Nephron progenitor cell (in vitro differentiated cells): ENCODE measurements around the gene ZACN.

Experiments used
- DNase-seq: peaks from one replicate; pipeline ENCODE4 v3.0.0; 2021
- H3K27ac Mint-ChIP-seq: 2 replicates; pipeline ENCODE4 v1.8.0; 2021; ENCODE audit warnings: mild to moderate bottlenecking, moderate library complexity, mixed read lengths
- H3K27me3 Mint-ChIP-seq: 2 replicates; pipeline ENCODE4 v1.8.0; 2021; ENCODE audit warnings: mild to moderate bottlenecking, low read depth, mixed read lengths; ENCODE audit not compliant: poor library complexity
- H3K36me3 Mint-ChIP-seq: 2 replicates; pipeline ENCODE4 v1.8.0; 2021; ENCODE audit warnings: low read depth, mixed read lengths
- H3K4me1 Mint-ChIP-seq: 2 replicates; pipeline ENCODE4 v1.8.0; 2021; ENCODE audit warnings: mixed read lengths
- H3K4me3 Mint-ChIP-seq: 2 replicates; pipeline ENCODE4 v1.8.0; 2021; ENCODE audit warnings: mild to moderate bottlenecking, moderate library complexity, mixed read lengths
- H3K9me3 Mint-ChIP-seq: 2 replicates; pipeline ENCODE4 v1.8.0; 2021; ENCODE audit warnings: mild to moderate bottlenecking, moderate library complexity, mixed read lengths
- TF ChIP-seq, protein P1 (sequence below): fragments of 200-600 bp; sonication (generic); IDR thresholded peaks from 2 replicates; pipeline ENCODE4 v1.5.0; 2021; ENCODE audit warnings: antibody characterized with exemption

The ZACN gene

DNA sequence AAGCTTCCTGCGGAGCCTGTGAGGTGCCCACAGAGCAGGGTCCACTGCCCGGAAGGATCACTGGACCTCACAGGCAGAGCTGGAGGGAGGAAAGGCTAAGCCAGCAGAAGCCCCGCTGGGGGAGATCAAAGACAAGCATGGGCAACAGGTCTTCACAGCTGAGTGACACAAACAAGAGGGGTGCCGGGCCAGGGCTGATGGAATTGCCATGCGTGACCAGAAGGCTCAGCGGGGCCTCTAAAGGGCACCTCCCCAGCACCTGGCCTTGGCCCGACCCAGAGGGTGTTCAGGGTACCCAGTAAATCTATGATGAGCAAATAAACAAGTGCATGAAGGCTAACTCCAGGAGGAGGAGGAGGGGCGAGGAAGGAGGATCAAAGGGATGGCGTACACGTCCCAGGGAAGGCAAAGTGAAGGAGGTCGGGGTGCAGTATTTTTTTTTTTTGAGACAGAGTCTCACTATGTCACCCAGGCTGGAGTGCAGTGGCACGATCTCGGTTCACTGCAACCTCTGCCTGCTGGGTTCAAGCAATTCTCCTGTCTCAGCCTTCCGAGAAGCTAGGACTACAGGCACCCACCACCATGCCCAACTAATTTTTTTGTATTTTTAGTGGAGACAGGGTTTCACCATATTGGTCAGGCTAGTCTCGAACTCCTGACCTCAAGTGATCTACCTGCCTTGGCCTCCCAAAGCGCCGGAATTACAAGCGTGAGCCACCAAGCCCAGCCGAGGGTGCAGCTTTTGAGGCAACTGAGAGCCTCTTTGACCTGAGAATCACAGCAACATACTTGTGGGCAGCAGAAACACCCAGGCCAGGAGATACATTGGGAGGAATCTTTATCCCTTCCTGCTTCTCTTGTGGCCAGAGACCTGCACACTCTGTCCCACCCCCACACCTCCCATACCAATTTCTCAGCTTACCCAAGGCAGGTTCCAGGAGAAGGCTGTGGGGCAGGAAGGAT lies 40.7 kb downstream of the ZACN start:
- peaks cover 19% of the 10 kb centered on the region for H3K27me3 Mint-ChIP-seq
- H3K9me3 Mint-ChIP-seq = no peaks in the 10 kb centered on the region
- H3K4me1 Mint-ChIP-seq = peaks cover 33% of the 10 kb centered on the region
- TF ChIP-seq, protein P1, sequence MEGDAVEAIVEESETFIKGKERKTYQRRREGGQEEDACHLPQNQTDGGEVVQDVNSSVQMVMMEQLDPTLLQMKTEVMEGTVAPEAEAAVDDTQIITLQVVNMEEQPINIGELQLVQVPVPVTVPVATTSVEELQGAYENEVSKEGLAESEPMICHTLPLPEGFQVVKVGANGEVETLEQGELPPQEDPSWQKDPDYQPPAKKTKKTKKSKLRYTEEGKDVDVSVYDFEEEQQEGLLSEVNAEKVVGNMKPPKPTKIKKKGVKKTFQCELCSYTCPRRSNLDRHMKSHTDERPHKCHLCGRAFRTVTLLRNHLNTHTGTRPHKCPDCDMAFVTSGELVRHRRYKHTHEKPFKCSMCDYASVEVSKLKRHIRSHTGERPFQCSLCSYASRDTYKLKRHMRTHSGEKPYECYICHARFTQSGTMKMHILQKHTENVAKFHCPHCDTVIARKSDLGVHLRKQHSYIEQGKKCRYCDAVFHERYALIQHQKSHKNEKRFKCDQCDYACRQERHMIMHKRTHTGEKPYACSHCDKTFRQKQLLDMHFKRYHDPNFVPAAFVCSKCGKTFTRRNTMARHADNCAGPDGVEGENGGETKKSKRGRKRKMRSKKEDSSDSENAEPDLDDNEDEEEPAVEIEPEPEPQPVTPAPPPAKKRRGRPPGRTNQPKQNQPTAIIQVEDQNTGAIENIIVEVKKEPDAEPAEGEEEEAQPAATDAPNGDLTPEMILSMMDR = no peak
- H3K4me3 Mint-ChIP-seq = no peak overlapping the region
- DNase-seq = no peak
- H3K27ac Mint-ChIP-seq = no peak overlapping the region
- no peaks in the 10 kb centered on the region for H3K36me3 Mint-ChIP-seq

DNA sequence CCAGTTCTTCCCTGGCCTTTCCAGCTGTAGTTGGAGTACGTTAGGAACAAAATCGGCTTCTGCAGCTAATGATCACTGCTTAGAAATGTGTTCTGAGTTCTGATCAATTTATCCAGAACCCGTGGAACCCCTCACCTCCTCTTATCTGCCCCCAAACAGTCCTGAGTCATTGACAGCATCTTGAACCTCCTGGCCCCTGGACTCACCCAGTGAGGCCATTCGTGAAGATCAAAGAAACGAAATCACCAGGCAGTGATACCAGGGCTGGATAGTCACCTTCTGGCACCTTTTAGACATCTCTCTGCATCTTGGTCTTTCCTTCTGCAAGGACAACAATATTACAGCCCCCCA lies 41.7 kb downstream of the ZACN start:
- Mint-ChIP-seq H3K4me1 (peaks cover 33% of the 10 kb centered on the region), H3K27ac (no peak overlapping the region), H3K36me3 (no peaks in the 10 kb centered on the region), H3K27me3 (peaks cover 19% of the 10 kb centered on the region), H3K4me3 (no peak overlapping the region), H3K9me3 (no peaks in the 10 kb centered on the region)
- DNase-seq = no peak
- TF ChIP-seq, protein P1 = no peak

DNA sequence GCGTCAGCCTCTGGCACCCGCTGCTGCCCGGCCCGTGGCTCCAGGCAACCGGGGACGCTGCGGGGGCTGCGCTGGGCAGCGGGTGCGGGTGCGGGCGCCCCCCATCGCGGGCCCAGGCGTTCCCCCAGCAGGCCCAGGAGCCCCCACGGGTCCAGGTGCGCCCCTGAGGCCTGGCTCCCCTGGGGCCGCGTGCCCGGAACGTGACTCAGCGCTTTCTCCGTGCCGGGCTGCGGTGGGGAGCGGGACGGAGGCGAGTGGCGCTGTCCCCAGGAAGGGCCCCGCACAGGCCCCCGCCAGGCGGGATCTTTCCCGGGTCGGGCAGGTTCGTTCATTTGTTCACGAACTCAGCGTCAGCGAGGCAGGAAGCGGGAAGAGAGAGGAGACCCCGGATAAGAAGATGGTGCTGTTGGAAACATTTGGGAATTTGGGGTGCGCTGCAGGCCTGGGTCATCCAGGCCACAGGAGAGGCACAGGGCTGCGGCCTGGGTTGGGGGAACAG lies 43.0 kb downstream of the ZACN start:
- H3K36me3 Mint-ChIP-seq = no peaks in the 10 kb centered on the region
- H3K9me3 Mint-ChIP-seq = no peaks in the 10 kb centered on the region
- peaks cover 29% of the 10 kb centered on the region for H3K27me3 Mint-ChIP-seq
- H3K4me1 Mint-ChIP-seq = peaks cover 33% of the 10 kb centered on the region
- no peak overlapping the region for H3K4me3 Mint-ChIP-seq
- H3K27ac Mint-ChIP-seq = no peak overlapping the region
- DNase-seq = no peak
- TF ChIP-seq, protein P1 = no peak

- Mint-ChIP-seq H3K9me3 (no peaks in the 10 kb centered on the region), H3K4me1 (peaks cover 33% of the 10 kb centered on the region), H3K27ac (no peak overlapping the region), H3K27me3 (peaks cover 35% of the 10 kb centered on the region), H3K36me3 (no peaks in the 10 kb centered on the region), H3K4me3 (no peak overlapping the region)
- DNase-seq = no peak
- TF ChIP-seq, protein P1 = no peak
Measured at GRCh38 chr17:76122431-76123190, 43.6 kb downstream of the ZACN start.

DNA sequence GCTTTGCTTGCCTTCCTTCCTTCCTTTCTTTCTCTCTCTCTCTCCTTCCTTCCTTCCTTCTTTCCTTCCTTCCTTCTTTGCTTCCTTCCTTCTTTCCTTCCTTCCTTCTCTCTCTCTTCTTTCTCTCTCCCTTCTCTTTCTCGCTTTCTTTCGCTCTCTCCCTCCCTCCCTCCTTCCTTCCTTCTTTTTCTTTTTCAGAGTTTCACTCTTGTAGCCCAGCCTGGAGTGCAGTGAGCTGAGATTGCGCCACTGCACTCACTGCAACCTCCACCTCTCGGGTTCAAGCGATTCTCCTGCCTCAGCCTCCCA lies 44.2 kb downstream of the ZACN start:
- H3K36me3 Mint-ChIP-seq = no peaks in the 10 kb centered on the region
- peaks cover 33% of the 10 kb centered on the region for H3K4me1 Mint-ChIP-seq
- peaks cover 38% of the 10 kb centered on the region for H3K27me3 Mint-ChIP-seq
- H3K4me3 Mint-ChIP-seq = no peak overlapping the region
- H3K9me3 Mint-ChIP-seq = no peaks in the 10 kb centered on the region
- DNase-seq = no peak
- TF ChIP-seq, protein P1 = no peak
- H3K27ac Mint-ChIP-seq = no peak overlapping the region
